T-cell (primary cell): Measurements from ENCODE around the gene FXYD6. TPM values are rescaled to one million over a fixed set of nuclear protein-coding genes. Genes with fewer than 3 reads are reported as not detected.

Experiments
- ATAC-seq, 4 experiments: fragments of 200-7000 bp in 3 of 4; fragments of 150-1000 bp in 1 of 4; cut with Tn5 transposase; replicated peaks in 1 of 4; 1 replicate in 3 of 4; 2 replicates in 1 of 4; pipeline ENCODE4 v1.10.0; 2021; ENCODE audit warnings: moderate library complexity in 3 of 4, mild to moderate bottlenecking in 2 of 4, moderate number of reproducible peaks in 1 of 4
- CTCF ChIA-PET, 2 donors: fragments of 300-600 bp; sonication (Branson Sonifier 250); formaldehyde crosslinking; loops; one replicate each; lab custom pipeline; 2022; ENCODE audit warnings: antibody characterized with exemption in 2 of 2; lab: Charles Lee
- POLR2A ChIA-PET, 2 donors: fragments of 300-600 bp; sonication (Branson Sonifier 250); formaldehyde crosslinking; loops; one replicate each; lab custom pipeline; 2022; ENCODE audit warnings: antibody characterized with exemption in 2 of 2; lab: Charles Lee
- DNase-seq, 35 experiments: peaks; one replicate each; pipeline versions ENCODE4 v3.0.0 to v3.0.0-alpha.2; 2013 to 2023
- H3K27ac ChIP-seq: one replicate; pipeline ENCODE4 v1.5.1; 2013; ENCODE audit warnings: low read length
- H3K27me3 ChIP-seq, 2 experiments: replicated peaks in 1 of 2; 1 replicate in 1 of 2; 2 replicates in 1 of 2; pipeline versions ENCODE4 v1.6.1 to v1.7.0; 2013; ENCODE audit warnings: low read length in 1 of 2, mixed read lengths in 1 of 2; ENCODE audit not compliant: control insufficient read depth in 2 of 2, insufficient read depth in 2 of 2; ENCODE audit errors: extremely low read depth in 1 of 2
- H3K36me3 ChIP-seq, 2 donors: 1 replicate in 1 of 2; 2 replicates in 1 of 2; pipeline versions ENCODE4 v1.6.1 to v1.7.0; 2013; ENCODE audit warnings: low read length in 1 of 2; ENCODE audit not compliant: control insufficient read depth in 2 of 2, insufficient read depth in 1 of 2; ENCODE audit errors: extremely low read depth in 1 of 2
- H3K4me1 ChIP-seq, 2 experiments: 1 replicate in 1 of 2; 2 replicates in 1 of 2; pipeline versions ENCODE4 v1.6.1 to v1.7.0; 2013; ENCODE audit warnings: low read length in 2 of 2, mixed read lengths in 1 of 2; ENCODE audit not compliant: insufficient read depth in 2 of 2, control insufficient read depth in 1 of 2; ENCODE audit errors: extremely low read depth in 1 of 2
- H3K4me3 ChIP-seq, 2 donors: 1 replicate in 1 of 2; 2 replicates in 1 of 2; pipeline versions ENCODE4 v1.5.1 to v1.7.0; 2013; ENCODE audit warnings: mild to moderate bottlenecking in 2 of 2, low read length in 1 of 2, moderate library complexity in 1 of 2; ENCODE audit not compliant: control insufficient read depth in 1 of 2; ENCODE audit errors: extremely low read depth in 1 of 2
- H3K9me3 ChIP-seq: 2 replicates; pipeline ENCODE4 v1.7.0; 2013
- H3K27ac Mint-ChIP-seq, 2 donors: one replicate each; pipeline ENCODE4 v1.8.0; 2020 to 2021; ENCODE audit warnings: mild to moderate bottlenecking in 2 of 2, mixed read lengths in 2 of 2
- H3K27me3 Mint-ChIP-seq, 2 donors: one replicate each; pipeline ENCODE4 v1.8.0; 2021 to 2022; ENCODE audit warnings: mixed read lengths in 2 of 2
- H3K36me3 Mint-ChIP-seq: one replicate; pipeline ENCODE4 v1.8.0; 2021; ENCODE audit warnings: mixed read lengths
- H3K4me1 Mint-ChIP-seq, 3 donors: one replicate each; pipeline ENCODE4 v1.8.0; 2020 to 2022; ENCODE audit warnings: mixed read lengths in 3 of 3, mild to moderate bottlenecking in 1 of 3
- H3K4me3 Mint-ChIP-seq, 3 donors: one replicate each; pipeline ENCODE4 v1.8.0; 2020 to 2022; ENCODE audit warnings: mild to moderate bottlenecking in 3 of 3, mixed read lengths in 3 of 3, moderate library complexity in 3 of 3
- H3K9me3 Mint-ChIP-seq, 3 donors: one replicate each; pipeline ENCODE4 v1.8.0; 2020 to 2022; ENCODE audit warnings: mixed read lengths in 3 of 3
- WGBS: methylation state at CpG from one replicate; pipeline ENCODE4 v1.1.5; 2013; ENCODE audit warnings: missing lambda C conversion rate; ENCODE audit not compliant: insufficient coverage; 5-methylcytosine and 5-hydroxymethylcytosine counted together
- total RNA-seq, 35 experiments: library from RNA in 6 of 35; stranded (reverse) in 6 of 35; fragments of 120-200 nt in 1 of 35; gene quantifications; one replicate each; pipeline versions ENCODE4 v1.2.1 to v1.2.4 and lab custom pipeline; 2013 to 2026

Gene FXYD6
- total RNA-seq, 5 donors from 2014 or later (not counting 1 experiment from before 2014, with no cell fraction given) = 0.38 to 0.73 (median 0.53) TPM; not detected in 2

- Histone ChIP-seq H3K4me1 (peaks cover under 1 to 5% of the 10 kb centered on the region in 2 experiments), H3K27me3 (peaks cover 0 to 7% of the 10 kb centered on the region in 2 experiments), H3K27ac (no peak overlapping the region), H3K9me3 (no peaks in the 10 kb centered on the region), H3K4me3 (no peak overlapping the region), H3K36me3 (no peaks in the 10 kb centered on the region)
- Mint-ChIP-seq H3K27ac (no peak overlapping the region), H3K27me3 (no peaks in the 10 kb centered on the region), H3K36me3 (no peaks in the 10 kb centered on the region), H3K9me3 (no peaks in the 10 kb centered on the region), H3K4me1 (peaks cover 5 to 8% (median 6%) of the 10 kb centered on the region in 3 donors), H3K4me3 (no peak overlapping the region)
- ChIA-PET CTCF (interaction anchor here (0.5 to 1.0 kb wide), 3 partner anchors 18 to 117 kb away, joined by 3 to 4 read pairs (median 3); no protein-coding TSS in a partner anchor), POLR2A (no interaction called here)
- 82% methylated on average over 2 of the region's 4 CpGs for WGBS
- DNase-seq (no peak), ATAC-seq (no peak)
Measured at GRCh38 chr11:117923275-117923674, 46.8 kb upstream of the FXYD6 start.

- no peaks in the 10 kb centered on the region for H3K27me3 Mint-ChIP-seq
- ATAC-seq = no peak
- whole genome bisulfite sequencing = 100% methylated on average over 3 of the region's 5 CpGs
- no peaks in the 10 kb centered on the region for H3K36me3 Mint-ChIP-seq
- H3K9me3 ChIP-seq = no peaks in the 10 kb centered on the region
- H3K4me3 Mint-ChIP-seq = no peak overlapping the region
- no peaks in the 10 kb centered on the region for H3K9me3 Mint-ChIP-seq
- CTCF ChIA-PET = interaction anchor here in 1 of 2 donors (0.6 kb wide), 1 partner anchor 133 kb away, joined by 6 read pairs; no protein-coding TSS in a partner anchor
- H3K27ac ChIP-seq = no peak overlapping the region
- no peak overlapping the region for H3K27ac Mint-ChIP-seq
- H3K4me3 ChIP-seq = no peak overlapping the region
- no peak for DNase-seq
- peaks cover 0 to 10% of the 10 kb centered on the region in 2 experiments for H3K27me3 ChIP-seq
- H3K4me1 Mint-ChIP-seq = peaks cover 0 to 5% (median 2%) of the 10 kb centered on the region in 3 donors
- H3K4me1 ChIP-seq = no peaks in the 10 kb centered on the region
- POLR2A ChIA-PET = no interaction called here
- H3K36me3 ChIP-seq = no peaks in the 10 kb centered on the region
Measured at GRCh38 chr11:117921893-117922292, 45.4 kb upstream of the FXYD6 start.

- peaks cover 0 to 5% (median 2%) of the 10 kb centered on the region in 3 donors for H3K4me1 Mint-ChIP-seq
- H3K27me3 Mint-ChIP-seq = no peaks in the 10 kb centered on the region
- no peaks in the 10 kb centered on the region for H3K9me3 ChIP-seq
- H3K9me3 Mint-ChIP-seq = no peaks in the 10 kb centered on the region
- no peak overlapping the region for H3K27ac ChIP-seq
- H3K36me3 ChIP-seq = no peaks in the 10 kb centered on the region
- ATAC-seq (no peak), DNase-seq (no peak)
- no peak overlapping the region for H3K4me3 ChIP-seq
- WGBS = 100% methylated on average over 2 of the region's 2 CpGs
- no peak overlapping the region for H3K27ac Mint-ChIP-seq
- H3K27me3 ChIP-seq = peaks cover 0 to 10% of the 10 kb centered on the region in 2 experiments
- CTCF ChIA-PET = no interaction called here
- POLR2A ChIA-PET = no interaction called here
- H3K4me1 ChIP-seq = no peaks in the 10 kb centered on the region
- H3K4me3 Mint-ChIP-seq = no peak overlapping the region
- no peaks in the 10 kb centered on the region for H3K36me3 Mint-ChIP-seq
Measured at GRCh38 chr11:117921456-117921855, 45.0 kb upstream of the FXYD6 start.

- ChIA-PET POLR2A (no interaction called here), CTCF (interaction anchor here in 1 of 2 donors (0.6 kb wide), 1 partner anchor 30 kb away, joined by 8 read pairs; no protein-coding TSS in a partner anchor)
- no peak overlapping the region for H3K4me3 Mint-ChIP-seq
- WGBS = 65% methylated on average over 3 of the region's 4 CpGs
- no peaks in the 10 kb centered on the region for H3K27me3 Mint-ChIP-seq
- H3K4me3 ChIP-seq = no peak overlapping the region
- no peaks in the 10 kb centered on the region for H3K9me3 ChIP-seq
- H3K4me1 Mint-ChIP-seq = peaks cover 0 to 5% (median 2%) of the 10 kb centered on the region in 3 donors
- H3K9me3 Mint-ChIP-seq = no peaks in the 10 kb centered on the region
- H3K4me1 ChIP-seq = no peaks in the 10 kb centered on the region
- H3K36me3 ChIP-seq = no peaks in the 10 kb centered on the region
- H3K27me3 ChIP-seq = peaks cover 0 to 10% of the 10 kb centered on the region in 2 experiments
- no peak for DNase-seq
- ATAC-seq = peak in 1 of 4 experiments; percentile 35
- no peak overlapping the region for H3K27ac ChIP-seq
- H3K27ac Mint-ChIP-seq = no peak overlapping the region
- H3K36me3 Mint-ChIP-seq = no peaks in the 10 kb centered on the region
Measured at GRCh38 chr11:117919781-117920221, 43.3 kb upstream of the FXYD6 start.

GRCh38 chr11:117919341-117919740 lies 42.9 kb upstream of the FXYD6 start:
- H3K36me3 ChIP-seq = no peaks in the 10 kb centered on the region
- Mint-ChIP-seq H3K27ac (no peak overlapping the region), H3K27me3 (no peaks in the 10 kb centered on the region), H3K4me3 (no peak overlapping the region), H3K9me3 (no peaks in the 10 kb centered on the region), H3K4me1 (peaks cover 0 to 5% (median 2%) of the 10 kb centered on the region in 3 donors), H3K36me3 (no peaks in the 10 kb centered on the region)
- no peaks in the 10 kb centered on the region for H3K4me1 ChIP-seq
- H3K4me3 ChIP-seq = no peak overlapping the region
- no peaks in the 10 kb centered on the region for H3K9me3 ChIP-seq
- CTCF ChIA-PET = interaction anchor here in 1 of 2 donors (0.5 to 0.6 kb wide), 2 partner anchors 30 to 391 kb away, joined by 6 to 8 read pairs; no protein-coding TSS in a partner anchor
- POLR2A ChIA-PET = no interaction called here
- no CpG with 5 or more reads among the region's 4 CpGs for WGBS
- DNase-seq = peak in 1 of 35 experiments; percentile 13
- ATAC-seq = no peak
- H3K27me3 ChIP-seq = peaks cover 0 to 10% of the 10 kb centered on the region in 2 experiments
- no peak overlapping the region for H3K27ac ChIP-seq

GRCh38 chr11:117918366-117919255 lies 42.2 kb upstream of the FXYD6 start:
- Histone ChIP-seq H3K27me3 (peaks cover 0 to 10% of the 10 kb centered on the region in 2 experiments), H3K4me3 (no peak overlapping the region), H3K4me1 (no peaks in the 10 kb centered on the region), H3K9me3 (no peaks in the 10 kb centered on the region), H3K27ac (no peak overlapping the region), H3K36me3 (no peaks in the 10 kb centered on the region)
- Mint-ChIP-seq H3K36me3 (no peaks in the 10 kb centered on the region), H3K9me3 (no peaks in the 10 kb centered on the region), H3K4me1 (peaks cover 0 to 5% (median 2%) of the 10 kb centered on the region in 3 donors), H3K27ac (no peak overlapping the region), H3K27me3 (no peaks in the 10 kb centered on the region), H3K4me3 (no peak overlapping the region)
- POLR2A ChIA-PET = no interaction called here
- no peak for ATAC-seq
- CTCF ChIA-PET = interaction anchor here in 1 of 2 donors (0.5 kb wide), 1 partner anchor 390 kb away, joined by 6 read pairs; no protein-coding TSS in a partner anchor
- peak in 1 of 35 experiments; percentile 20 for DNase-seq
- whole genome bisulfite sequencing = 92% methylated on average over 11 of the region's 17 CpGs
